GM19467 (cell line): ENCODE data around the gene RBBP8.
"Not testable (repeated sequence)": the region's sequence is repeated elsewhere in the genome, so short reads cannot be mapped to it uniquely, and the experiment has no call there.

ENCODE experiments used
- ATAC-seq: cut with Tn5 transposase; IDR thresholded peaks from one replicate; pipeline ENCODE4 v1.9.1; 2021; ENCODE audit warnings: mild to moderate bottlenecking, moderate library complexity; ENCODE audit not compliant: unreplicated experiment

RBBP8 gene

DNA sequence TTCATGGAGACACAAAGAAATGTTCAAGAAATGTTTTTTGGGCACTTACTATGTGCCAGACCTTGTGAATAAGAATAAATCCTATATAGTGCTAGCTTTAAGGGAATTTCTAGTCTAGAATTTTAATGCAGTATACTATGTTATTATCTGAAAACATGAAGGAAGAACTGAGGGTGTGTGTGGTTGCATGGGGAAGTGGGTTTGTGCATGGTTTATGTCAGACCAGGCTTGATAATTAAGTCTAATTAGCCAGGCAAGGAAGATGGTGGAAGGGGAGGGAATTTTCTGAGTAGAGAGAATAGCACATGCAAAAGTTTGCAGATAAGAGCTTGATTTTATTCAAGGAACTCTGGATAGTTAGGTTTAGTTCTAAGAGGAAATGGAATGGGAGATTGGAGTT lies 6.5 kb downstream of the RBBP8 start:
- no peak for ATAC-seq

- ATAC-seq: no peak
Measured at GRCh38 chr18:22943847-22944246, 10.7 kb downstream of the RBBP8 start.

DNA sequence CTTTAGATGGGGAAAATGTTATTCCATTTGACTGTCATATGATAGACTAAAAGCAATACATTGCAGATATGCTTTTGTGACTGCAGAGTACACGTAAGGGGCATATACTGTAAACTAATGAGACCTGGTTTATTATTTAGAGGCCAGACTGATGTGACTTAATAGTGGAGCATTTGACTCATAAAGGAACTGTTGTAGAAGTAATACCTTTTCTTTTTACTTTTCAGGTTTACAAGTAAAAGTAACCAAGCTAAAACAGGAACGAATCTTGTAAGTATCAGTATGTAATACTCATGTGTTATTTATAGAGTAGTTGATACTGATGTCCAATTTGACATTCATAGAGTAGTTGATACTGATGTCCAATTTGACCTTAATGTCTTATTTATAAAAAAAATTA lies 13.1 kb downstream of the RBBP8 start:
- ATAC-seq: no peak

GRCh38 chr18:22946846-22947245 lies 13.7 kb downstream of the RBBP8 start:
- ATAC-seq: no peak

- no peak for ATAC-seq
Measured at GRCh38 chr18:22951823-22952222, 18.7 kb downstream of the RBBP8 start.

DNA sequence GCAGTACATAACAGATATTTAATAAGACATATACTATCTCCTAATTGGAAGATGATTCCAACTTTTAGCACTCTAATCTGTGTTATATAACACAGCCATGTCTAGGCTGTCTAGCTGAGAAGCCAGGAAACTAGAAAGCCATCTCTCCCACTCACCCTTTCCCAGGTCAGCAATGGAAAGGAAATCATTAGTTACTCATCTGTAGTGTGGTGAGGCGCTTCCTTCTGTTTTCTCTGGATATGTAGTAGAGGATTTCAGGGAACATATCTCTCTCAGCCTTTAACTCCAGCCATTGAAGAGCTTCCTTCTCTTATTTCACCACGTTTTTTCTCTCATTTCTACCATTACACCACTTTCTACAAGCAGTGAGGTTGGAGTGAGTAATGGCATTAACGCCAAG lies 19.4 kb downstream of the RBBP8 start:
- ATAC-seq: no peak

- not testable (repeated sequence) for ATAC-seq
Measured at GRCh38 chr18:22953982-22954381, 20.9 kb downstream of the RBBP8 start.

GRCh38 chr18:22956226-22956625 lies 23.1 kb downstream of the RBBP8 start:
- ATAC-seq: no peak

GRCh38 chr18:22961156-22961555 lies 28.0 kb downstream of the RBBP8 start:
- ATAC-seq: no peak

DNA sequence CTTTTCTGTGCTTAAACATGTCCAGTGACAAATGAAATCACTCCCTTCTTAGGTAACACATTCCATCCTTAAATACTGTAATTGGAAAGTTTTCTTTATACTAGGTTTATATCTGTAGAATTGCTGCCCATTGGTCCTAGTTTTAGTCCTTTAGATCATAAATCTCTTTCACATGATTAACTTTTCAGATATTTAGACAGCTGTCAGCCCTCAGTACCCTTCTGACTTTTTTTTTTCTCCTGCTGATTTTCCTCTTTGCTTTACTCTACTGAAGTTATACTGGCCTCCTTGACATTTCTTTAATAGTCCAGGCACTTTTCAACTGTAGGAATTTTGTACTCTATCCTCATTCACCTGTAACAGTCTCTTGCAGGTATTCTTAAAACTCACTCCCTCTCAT lies 28.9 kb downstream of the RBBP8 start:
- ATAC-seq: no peak

DNA sequence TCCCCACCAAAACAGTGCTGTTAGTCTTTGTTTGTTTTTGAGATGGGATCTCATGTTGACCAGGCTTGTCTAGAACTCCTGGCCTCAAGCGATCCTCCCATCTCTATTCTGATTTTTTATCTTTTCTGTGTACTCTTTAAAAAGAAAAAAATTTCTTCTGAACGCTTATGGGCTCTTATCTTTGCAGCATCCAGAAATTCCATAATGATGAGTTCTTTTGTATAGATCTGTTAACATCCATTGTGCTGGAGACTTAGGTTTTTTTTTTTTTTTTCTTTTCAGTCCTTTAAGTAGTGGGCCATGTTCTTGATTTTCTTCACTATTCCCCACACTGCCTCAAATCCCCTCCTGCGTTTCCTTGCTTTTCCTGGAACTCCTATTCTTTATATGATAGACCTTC lies 31.0 kb downstream of the RBBP8 start:
- ATAC-seq: no peak

- ATAC-seq: no peak
Measured at GRCh38 chr18:22964722-22965121, 31.6 kb downstream of the RBBP8 start.

DNA sequence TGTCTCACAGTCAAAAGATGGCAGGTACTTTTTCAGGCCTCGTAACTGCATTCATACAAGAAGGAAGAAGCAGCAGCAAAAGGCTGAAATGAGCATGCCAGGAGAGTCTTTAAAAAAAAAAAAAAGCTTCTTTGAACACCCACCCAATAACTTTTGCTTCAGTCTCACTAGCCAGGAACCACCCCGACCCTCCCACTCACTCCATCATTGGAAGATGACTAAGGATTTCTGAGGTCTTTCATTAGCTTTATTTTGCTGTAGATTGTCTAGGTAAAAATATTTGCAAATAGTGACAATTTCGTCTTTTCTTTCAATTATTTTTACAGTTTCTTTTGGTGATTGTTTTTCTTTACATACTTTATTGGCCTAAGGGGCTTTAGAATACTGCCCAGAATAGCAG lies 37.9 kb downstream of the RBBP8 start:
- ATAC-seq: no peak

GRCh38 chr18:22974001-22974400 lies 40.9 kb downstream of the RBBP8 start:
- no peak for ATAC-seq

GRCh38 chr18:22974707-22975106 lies 41.6 kb downstream of the RBBP8 start:
- ATAC-seq: no peak

DNA sequence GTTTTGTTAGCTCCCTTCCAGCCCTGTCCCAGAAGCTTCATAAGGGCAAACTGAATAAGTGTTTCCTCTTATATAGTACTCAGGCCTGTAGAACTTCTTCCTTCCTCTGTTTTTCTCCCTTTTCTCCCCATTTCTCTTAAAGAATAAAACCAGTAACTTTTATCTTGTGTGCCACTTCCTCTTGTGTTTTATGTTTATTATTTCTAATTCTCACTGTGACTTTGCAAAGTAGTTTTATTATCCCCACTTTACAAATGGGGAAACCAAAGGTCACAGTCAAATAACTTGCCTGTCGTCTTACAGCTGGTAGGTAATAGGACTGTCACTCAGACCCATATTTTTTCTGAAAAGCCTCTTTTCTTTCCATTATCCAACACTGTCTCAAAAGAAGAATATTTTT lies 42.4 kb downstream of the RBBP8 start:
- ATAC-seq: no peak

DNA sequence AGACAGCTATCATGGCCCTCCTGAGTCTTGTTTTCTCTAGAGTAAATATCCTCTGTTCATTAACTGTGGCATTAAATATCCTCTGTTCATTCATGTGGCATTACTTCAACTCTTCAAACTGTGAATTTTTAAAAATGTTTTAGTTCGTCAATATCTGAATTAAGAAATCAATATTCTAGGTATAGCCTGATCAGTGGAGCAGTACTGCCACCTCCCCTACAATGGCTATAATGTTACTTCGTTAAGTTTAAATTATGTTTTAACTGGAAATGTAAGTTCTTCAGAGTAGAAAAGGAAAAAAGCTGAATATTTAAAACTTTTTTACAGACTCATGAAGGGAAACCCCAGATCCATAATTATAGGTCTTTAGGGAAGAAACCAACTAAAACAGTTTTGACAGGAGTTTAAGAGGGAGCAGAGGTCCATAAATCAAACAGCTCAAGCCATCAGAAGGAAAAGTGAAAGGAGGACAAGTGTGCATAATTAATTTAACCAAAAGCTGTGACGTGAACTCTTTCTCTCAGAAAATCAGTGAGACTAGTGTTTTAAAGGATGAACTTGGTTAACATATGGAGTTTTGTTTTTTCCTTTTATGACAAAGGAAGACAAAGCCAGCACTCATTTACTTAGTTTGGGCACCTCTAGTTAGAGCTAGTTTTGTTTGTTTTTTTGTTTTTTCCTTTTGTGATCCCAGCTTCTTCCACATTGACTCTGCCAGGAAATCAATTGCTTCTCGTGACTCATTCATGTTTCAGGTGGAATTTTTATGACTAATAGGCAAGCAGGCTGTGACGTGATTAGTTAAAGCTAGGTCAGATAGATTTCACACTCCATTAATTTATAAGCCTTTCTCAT lies 44.9 kb downstream of the RBBP8 start:
- ATAC-seq: no peak

DNA sequence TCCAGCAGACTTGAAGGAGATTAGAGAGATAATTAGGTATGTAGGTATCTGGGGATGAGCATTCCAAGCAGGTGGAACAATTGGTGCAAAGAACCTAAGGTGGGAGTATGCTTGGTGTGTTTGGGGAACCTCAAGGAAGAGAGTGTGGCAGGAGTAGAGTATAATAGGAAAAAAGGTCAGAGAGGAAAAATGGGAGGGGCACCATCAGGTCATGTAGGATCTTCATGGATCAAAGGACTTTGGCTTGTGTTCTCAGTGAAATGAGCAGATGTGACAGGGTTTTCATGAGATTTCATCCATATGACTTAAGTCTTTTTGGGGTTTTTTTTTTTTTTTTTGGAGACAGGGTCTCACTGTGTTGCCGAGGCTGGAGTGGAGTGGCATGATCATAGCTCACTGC lies 47.3 kb downstream of the RBBP8 start:
- no peak for ATAC-seq

DNA sequence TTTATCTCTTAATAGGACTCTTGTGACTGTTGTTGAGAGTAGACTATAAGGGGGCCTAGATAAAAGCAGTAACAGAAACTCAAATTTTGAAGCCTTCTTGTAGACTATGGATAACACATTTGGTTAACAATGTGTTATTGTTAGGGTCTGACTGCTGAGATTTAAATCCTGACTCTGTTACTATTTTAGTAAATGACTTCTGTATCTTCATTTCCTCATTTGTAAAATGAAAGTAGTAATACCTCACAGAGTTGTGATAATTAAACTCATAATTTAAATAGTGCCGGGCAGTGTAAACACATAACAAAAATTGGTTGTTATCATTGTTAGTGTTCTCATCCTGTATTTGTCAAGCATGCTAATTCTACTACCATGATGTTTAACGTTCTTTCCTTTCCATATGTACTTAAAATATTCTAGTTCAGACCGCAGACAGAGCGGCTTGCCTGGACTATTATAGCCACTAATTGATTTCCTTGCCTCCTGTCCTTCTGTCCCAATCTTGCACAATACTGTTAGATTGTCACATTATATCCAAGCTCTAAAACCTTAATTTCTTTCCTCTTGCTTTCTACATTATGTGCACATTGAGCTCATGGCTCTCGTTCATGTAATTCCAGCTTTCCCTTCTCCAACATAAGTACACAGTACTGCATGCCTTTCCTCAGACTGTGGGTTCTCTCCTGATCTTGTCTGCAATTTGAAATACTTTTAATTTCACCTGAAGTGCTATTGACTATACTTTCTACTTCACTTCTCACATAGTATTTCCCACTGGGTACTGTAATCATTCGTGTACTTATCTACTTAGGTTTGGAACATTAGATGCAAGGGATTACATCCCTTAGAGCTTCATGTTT lies 48.4 kb downstream of the RBBP8 start:
- no peak for ATAC-seq

- no peak for ATAC-seq
Measured at GRCh38 chr18:22983175-22983574, 50.0 kb downstream of the RBBP8 start.

DNA sequence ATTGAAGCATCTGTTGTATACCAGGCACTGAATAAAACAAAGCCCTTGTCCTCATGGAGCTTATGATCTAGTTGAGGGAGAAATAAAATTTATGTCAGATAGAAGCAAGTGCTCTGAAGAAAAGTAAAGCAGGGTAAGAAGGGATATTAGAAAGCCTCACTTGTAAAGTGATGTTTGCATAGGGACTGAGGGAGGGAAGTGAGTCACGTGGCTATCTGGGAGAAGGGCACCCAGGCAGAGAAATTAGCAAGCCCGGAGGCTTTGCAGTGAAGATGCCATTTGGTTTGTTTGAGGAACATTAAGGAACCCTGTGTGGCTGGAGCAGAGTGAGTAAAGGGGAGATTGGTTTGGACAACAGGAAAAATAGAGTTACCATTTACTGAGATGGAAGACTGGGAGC lies 52.1 kb downstream of the RBBP8 start:
- no peak for ATAC-seq

DNA sequence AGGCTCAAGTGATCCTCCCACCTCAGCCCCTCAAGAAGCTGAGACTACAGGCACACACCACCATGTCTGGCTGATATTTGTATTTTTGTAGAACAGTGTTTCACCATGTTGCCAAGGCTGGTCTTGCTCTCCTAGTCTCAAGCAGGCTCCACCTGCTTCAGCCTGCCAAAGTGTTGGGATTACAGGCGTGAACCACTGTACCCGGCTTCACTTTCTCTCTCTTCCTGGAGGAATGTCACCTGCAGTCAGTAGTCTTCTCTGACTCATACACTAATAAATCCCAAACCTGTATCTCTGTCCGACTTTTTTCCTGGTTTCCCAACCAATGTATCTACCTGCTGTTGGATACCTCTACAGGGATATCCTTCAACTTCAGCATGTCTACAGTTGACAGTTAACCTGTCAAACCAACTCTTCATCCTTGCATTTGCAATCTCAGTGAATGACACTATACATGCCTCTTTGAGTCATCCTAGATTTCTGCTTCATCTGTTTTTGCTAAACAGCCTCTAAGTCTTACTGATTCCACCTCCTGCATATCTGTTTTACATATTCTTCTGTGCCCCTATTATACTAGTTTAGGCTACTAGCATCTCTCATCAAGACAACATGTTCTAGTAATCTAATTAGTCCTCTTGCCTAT lies 54.5 kb downstream of the RBBP8 start:
- ATAC-seq: no peak
